ENCODE data around the gene SLC35B4. TPM values are rescaled to one million over a fixed set of nuclear protein-coding genes. Genes with fewer than 3 reads are reported as not detected.

The SLC35B4 gene
- total RNA-seq, 1 donor from 2014 or later, result 10.7 TPM

Other genes starting within 250 kb of the SLC35B4 start
- 2.4 TPM for gene LRGUK, start 189.6 kb downstream of the SLC35B4 start, total RNA-seq
- gene AKR1B1, start 142.2 kb upstream of the SLC35B4 start, total RNA-seq, result 68.7 TPM
- 516 TPM for gene AKR1B10, start 210.6 kb upstream of the SLC35B4 start, total RNA-seq
- 43.2 TPM for gene AKR1B15, start 232.2 kb upstream of the SLC35B4 start, total RNA-seq